HG03442 (cell line): ENCODE data around the gene RABAC1.
A peak's percentile ranks its signal among the peaks of the same experiment; 100 is the strongest.
"Not testable (repeated sequence)": the region's sequence is repeated elsewhere in the genome, so short reads cannot be mapped to it uniquely, and the experiment has no call there.

ENCODE experiments used
- ATAC-seq: cut with Tn5 transposase; IDR thresholded peaks from one replicate; pipeline ENCODE4 v1.9.1; 2021; ENCODE audit warnings: mild to moderate bottlenecking, moderate library complexity; ENCODE audit not compliant: unreplicated experiment

The RABAC1 gene

GRCh38 chr19:41959056-41960053 lies at the start of gene RABAC1:
RABAC1 (minus strand) TSS chr19:41959321; CDS start chr19:41959292, 29 bp downstream.
- ATAC-seq = peak; percentile 78

GRCh38 chr19:42006569-42006968 lies 47.4 kb upstream of the RABAC1 start:
- no peak for ATAC-seq

GRCh38 chr19:42005504-42005903 lies 46.4 kb upstream of the RABAC1 start:
- ATAC-seq = no peak

GRCh38 chr19:42003506-42004294 lies 44.6 kb upstream of the RABAC1 start:
- ATAC-seq = no peak

- no peak for ATAC-seq
These were observed 40.7 kb upstream of the RABAC1 start for GRCh38 chr19:41999878-42000208.

- ATAC-seq = no peak
These were observed 40.2 kb upstream of the RABAC1 start for GRCh38 chr19:41999071-41999877.

- no peak for ATAC-seq
These were observed 39.3 kb upstream of the RABAC1 start for GRCh38 chr19:41998246-41999020.

GRCh38 chr19:41997851-41998229 lies 38.7 kb upstream of the RABAC1 start:
- no peak for ATAC-seq

GRCh38 chr19:41997121-41997850 lies 38.2 kb upstream of the RABAC1 start:
- no peak for ATAC-seq

GRCh38 chr19:41995959-41996797 lies 37.1 kb upstream of the RABAC1 start:
- no peak for ATAC-seq

- ATAC-seq = no peak
These were observed 36.2 kb upstream of the RABAC1 start for GRCh38 chr19:41994994-41995958.

- ATAC-seq = no peak
These were observed 35.4 kb upstream of the RABAC1 start for GRCh38 chr19:41994521-41994971.

GRCh38 chr19:41993612-41994483 lies 34.7 kb upstream of the RABAC1 start, which contains the start of gene ATP1A3:
ATP1A3 (minus strand) TSS chr19:41994230; CDS start chr19:41994076, 154 bp downstream.
- no peak for ATAC-seq

- not testable (repeated sequence) for ATAC-seq
These were observed 32.9 kb upstream of the RABAC1 start for GRCh38 chr19:41991925-41992569.

- no peak for ATAC-seq
These were observed 31.9 kb upstream of the RABAC1 start for GRCh38 chr19:41991025-41991424.

GRCh38 chr19:41990615-41991014 lies 31.5 kb upstream of the RABAC1 start:
- ATAC-seq = no peak
